ENCODE results near the gene XCL1.
"Not testable (repeated sequence)": the region's sequence is repeated elsewhere in the genome, so short reads cannot be mapped to it uniquely, and the experiment has no call there.

Gene XCL1

GRCh38 chr1:168591641-168592250, 15.3 kb downstream of the XCL1 start:
- in situ Hi-C loops (cut with MboI; ENCODE audit: low pct_unique_long_range_greater_than_20kb, low sequenced_read_pairs, unreplicated experiment) = no loop called here
- no peak for DNase-seq (ENCODE audit: low spot score)
- no peak for TF ChIP-seq CTCF (IDR thresholded peaks at IDR 0.05; ENCODE audit: extremely low read depth, insufficient read depth, missing control alignments)

GRCh38 chr1:168595403-168595802, 19.0 kb downstream of the XCL1 start:
- DNase-seq (ENCODE audit: low spot score); in situ Hi-C loops (cut with MboI; ENCODE audit: low pct_unique_long_range_greater_than_20kb, low sequenced_read_pairs, unreplicated experiment): not testable (repeated sequence)

- DNase-seq (ENCODE audit: low spot score) = no peak
- TF ChIP-seq CTCF (IDR thresholded peaks at IDR 0.05; ENCODE audit: extremely low read depth, insufficient read depth, missing control alignments) = no peak
- in situ Hi-C loops (cut with MboI; ENCODE audit: low pct_unique_long_range_greater_than_20kb, low sequenced_read_pairs, unreplicated experiment) = no loop called here
Observed at GRCh38 chr1:168598125-168598524, 21.7 kb downstream of the XCL1 start.

GRCh38 chr1:168598892-168599291, 22.5 kb downstream of the XCL1 start:
- no peak for DNase-seq (ENCODE audit: low spot score)
- in situ Hi-C loops (cut with MboI; ENCODE audit: low pct_unique_long_range_greater_than_20kb, low sequenced_read_pairs, unreplicated experiment) = no loop called here
- no peak for TF ChIP-seq CTCF (IDR thresholded peaks at IDR 0.05; ENCODE audit: extremely low read depth, insufficient read depth, missing control alignments)

GRCh38 chr1:168599641-168600040, 23.2 kb downstream of the XCL1 start:
- TF ChIP-seq CTCF (IDR thresholded peaks at IDR 0.05; ENCODE audit: extremely low read depth, insufficient read depth, missing control alignments) = no peak
- in situ Hi-C loops (cut with MboI; ENCODE audit: low pct_unique_long_range_greater_than_20kb, low sequenced_read_pairs, unreplicated experiment) = loop anchor here (10.0 to 25.0 kb wide), 2 partner anchors 755 to 938 kb away; no protein-coding TSS in a partner anchor
- DNase-seq (ENCODE audit: low spot score) = no peak

GRCh38 chr1:168601051-168601450, 24.6 kb downstream of the XCL1 start:
- in situ Hi-C loops (cut with MboI; ENCODE audit: low pct_unique_long_range_greater_than_20kb, low sequenced_read_pairs, unreplicated experiment) = loop anchor here (10.0 to 25.0 kb wide), 2 partner anchors 754 to 936 kb away; no protein-coding TSS in a partner anchor
- no peak for DNase-seq (ENCODE audit: low spot score)
- TF ChIP-seq CTCF (IDR thresholded peaks at IDR 0.05; ENCODE audit: extremely low read depth, insufficient read depth, missing control alignments) = no peak

- TF ChIP-seq CTCF (IDR thresholded peaks at IDR 0.05; ENCODE audit: extremely low read depth, insufficient read depth, missing control alignments) = peak; percentile 88
- DNase-seq (ENCODE audit: low spot score) = peak; percentile 60
- in situ Hi-C loops (cut with MboI; ENCODE audit: low pct_unique_long_range_greater_than_20kb, low sequenced_read_pairs, unreplicated experiment) = loop anchor here (10.0 to 25.0 kb wide), 2 partner anchors 751 to 934 kb away; no protein-coding TSS in a partner anchor
Observed at GRCh38 chr1:168603501-168604110, 27.2 kb downstream of the XCL1 start.

All from GM13977 (cell line).